GM19438 (cell line): ENCODE results near the gene PIP5K1A.
A peak's percentile ranks its signal among the peaks of the same experiment; 100 is the strongest.
"Not testable (repeated sequence)": the region's sequence is repeated elsewhere in the genome, so short reads cannot be mapped to it uniquely, and the experiment has no call there.

ENCODE experiments used
- ATAC-seq: cut with Tn5 transposase; IDR thresholded peaks from one replicate; pipeline ENCODE4 v1.9.1; 2021; ENCODE audit warnings: low read depth; ENCODE audit not compliant: unreplicated experiment

Gene PIP5K1A, protein sequence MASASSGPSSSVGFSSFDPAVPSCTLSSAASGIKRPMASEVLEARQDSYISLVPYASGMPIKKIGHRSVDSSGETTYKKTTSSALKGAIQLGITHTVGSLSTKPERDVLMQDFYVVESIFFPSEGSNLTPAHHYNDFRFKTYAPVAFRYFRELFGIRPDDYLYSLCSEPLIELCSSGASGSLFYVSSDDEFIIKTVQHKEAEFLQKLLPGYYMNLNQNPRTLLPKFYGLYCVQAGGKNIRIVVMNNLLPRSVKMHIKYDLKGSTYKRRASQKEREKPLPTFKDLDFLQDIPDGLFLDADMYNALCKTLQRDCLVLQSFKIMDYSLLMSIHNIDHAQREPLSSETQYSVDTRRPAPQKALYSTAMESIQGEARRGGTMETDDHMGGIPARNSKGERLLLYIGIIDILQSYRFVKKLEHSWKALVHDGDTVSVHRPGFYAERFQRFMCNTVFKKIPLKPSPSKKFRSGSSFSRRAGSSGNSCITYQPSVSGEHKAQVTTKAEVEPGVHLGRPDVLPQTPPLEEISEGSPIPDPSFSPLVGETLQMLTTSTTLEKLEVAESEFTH

DNA sequence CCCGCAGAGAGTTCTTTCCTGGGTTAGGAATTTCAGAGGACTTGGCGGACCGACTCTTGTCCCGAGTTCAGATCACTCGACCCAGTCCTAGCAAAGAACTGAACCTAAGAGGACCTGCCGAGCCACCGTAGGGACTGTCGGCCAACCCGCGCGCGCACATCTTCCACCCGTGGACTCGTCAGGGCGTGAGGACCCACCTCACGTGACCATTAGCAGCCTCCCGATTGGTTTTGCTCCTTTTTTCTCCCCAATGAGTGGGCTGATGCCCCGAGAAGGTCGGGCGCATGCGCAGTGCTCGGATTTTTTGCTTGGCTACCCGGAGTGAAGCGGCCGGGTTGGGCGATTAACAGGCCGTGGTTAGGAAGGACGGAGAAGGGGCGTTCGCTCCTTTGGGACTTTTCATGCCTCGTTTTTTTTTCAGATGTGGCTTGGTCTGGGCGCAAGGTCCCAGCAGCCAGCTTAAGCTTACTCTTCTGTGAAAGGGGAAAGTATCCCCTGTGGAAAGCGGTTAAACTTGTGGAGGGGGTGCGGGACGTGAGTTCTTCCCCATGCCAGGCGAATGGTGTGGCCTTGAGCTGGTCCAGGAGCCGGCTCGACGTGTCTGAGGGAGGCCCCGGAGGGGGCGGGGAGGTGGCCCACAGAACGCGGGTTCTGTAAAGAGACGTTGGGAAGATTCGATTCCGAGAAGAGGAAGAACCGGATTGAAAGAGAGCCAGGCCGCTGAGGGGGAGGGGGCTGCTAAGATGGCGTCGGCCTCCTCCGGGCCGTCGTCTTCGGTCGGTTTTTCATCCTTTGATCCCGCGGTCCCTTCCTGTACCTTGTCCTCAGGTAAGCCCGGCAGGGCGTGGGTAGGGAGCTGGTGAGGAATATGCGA, at the start of gene PIP5K1A:
TSS of gene PIP5K1A (plus strand) at position 299 of the 874 bp plus-strand sequence. CDS start at position 744, 445 bp downstream.
- peak; percentile 79 for ATAC-seq

- peak; percentile 62 for ATAC-seq
These were observed 41.9 kb upstream of the PIP5K1A start, which contains the start of gene TNFAIP8L2 for GRCh38 chr1:151156515-151156819. Gene TNFAIP8L2 (plus strand): TSS chr1:151156649. CDS start chr1:151158698, 2,049 bp downstream.

GRCh38 chr1:151157067-151157531, 41.3 kb upstream of the PIP5K1A start:
- ATAC-seq = peak; percentile 51

- no peak for ATAC-seq
These were observed 40.0 kb upstream of the PIP5K1A start for GRCh38 chr1:151158326-151158725.

GRCh38 chr1:151158751-151159251, 39.6 kb upstream of the PIP5K1A start:
- no peak for ATAC-seq

DNA sequence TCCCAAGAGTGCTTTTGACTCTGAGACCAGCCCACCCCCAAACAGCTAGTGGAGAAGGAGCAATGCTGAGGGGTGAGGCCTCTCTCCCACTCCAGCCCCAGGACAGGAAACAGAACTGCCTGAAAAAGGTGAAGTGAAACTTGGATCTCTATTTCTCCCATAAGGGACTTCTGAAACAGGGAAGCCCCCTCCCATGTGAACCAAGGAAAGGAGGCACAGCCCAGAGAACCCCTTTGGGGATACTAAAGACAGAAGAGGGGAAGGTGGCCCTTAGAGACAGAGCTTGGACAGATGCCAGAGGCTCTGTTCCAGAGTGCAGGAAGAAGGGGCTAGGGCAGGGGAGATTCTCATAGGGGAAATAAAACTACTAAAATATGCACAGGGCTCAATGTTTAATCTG, 39.0 kb upstream of the PIP5K1A start:
- no peak for ATAC-seq

- ATAC-seq = no peak
These were observed 33.5 kb upstream of the PIP5K1A start for GRCh38 chr1:151164732-151165280.

DNA sequence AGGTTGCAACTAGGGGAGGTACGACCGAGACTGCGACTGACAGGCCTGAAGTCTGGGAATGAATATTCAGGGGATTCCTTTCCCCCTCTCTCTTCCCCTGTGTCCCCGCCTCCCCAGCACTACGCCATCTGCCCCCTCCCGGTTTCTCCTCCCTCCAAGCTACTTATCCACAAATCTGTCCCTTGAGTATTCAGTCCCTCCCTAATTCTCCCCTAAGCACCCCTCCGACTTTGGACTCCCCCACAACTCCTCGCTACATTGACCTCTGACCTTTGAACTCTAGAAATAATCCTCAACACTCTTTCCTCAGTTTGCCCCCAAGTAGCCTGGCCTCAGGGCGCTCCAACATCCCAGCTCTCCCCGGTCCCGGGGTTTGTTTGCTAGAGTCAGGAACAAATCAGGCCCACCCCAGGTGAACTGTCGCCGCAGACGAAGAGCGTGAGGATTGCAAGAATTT, 33.0 kb upstream of the PIP5K1A start:
- ATAC-seq = peak; percentile 16

DNA sequence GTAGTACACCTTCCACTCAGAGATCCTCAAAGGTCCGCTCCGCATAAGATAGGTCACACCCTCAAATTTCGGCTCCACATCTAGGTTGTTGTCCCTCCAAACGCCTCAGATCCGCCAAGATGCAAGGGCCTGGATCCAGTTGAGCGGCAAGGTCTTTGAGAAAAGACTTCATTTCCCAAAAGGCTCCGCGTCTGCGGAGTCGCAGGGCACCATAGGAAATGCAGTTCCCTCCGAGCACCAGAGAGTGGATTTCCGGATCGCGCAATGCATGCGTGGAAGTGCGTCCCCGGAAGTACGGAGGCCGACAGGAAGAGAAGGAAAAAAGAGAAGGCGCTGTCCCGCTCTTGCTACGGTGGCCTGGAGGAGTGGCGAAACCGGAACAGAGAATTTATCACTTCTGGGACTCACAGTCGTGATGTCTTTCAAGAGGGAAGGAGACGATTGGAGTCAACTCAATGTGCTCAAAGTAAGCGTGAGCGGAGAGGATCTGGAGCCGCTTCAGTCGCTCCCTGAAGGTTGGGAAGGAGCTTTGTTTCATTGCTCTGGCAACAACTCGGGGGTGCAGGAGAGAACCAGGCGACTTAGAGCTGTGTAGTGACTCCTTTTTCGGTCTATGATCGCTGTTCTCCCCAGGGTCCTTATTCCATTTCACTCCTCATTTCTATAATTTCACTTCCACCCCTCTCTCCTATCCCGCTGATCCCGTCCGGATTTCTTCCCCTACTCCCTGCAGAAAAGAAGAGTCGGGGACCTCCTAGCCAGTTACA, 32.4 kb upstream of the PIP5K1A start, which contains the start of the genes LYSMD1 and SCNM1:
TSS of gene LYSMD1 (minus strand) at position 165 of the 767 bp plus-strand sequence. CDS start 644 bp downstream, outside the sequence.
TSS of gene SCNM1 (plus strand) at position 407 of the 767 bp plus-strand sequence. CDS start at position 416, 9 bp downstream.
- peak; percentile 91 for ATAC-seq

GRCh38 chr1:151166505-151166956, 31.8 kb upstream of the PIP5K1A start:
- ATAC-seq = no peak

- ATAC-seq = no peak
These were observed 31.2 kb upstream of the PIP5K1A start for GRCh38 chr1:151167116-151167515.

GRCh38 chr1:151171190-151171589, 27.2 kb upstream of the PIP5K1A start:
- no peak for ATAC-seq

- ATAC-seq = no peak
These were observed 23.2 kb upstream of the PIP5K1A start for GRCh38 chr1:151175041-151175741.

DNA sequence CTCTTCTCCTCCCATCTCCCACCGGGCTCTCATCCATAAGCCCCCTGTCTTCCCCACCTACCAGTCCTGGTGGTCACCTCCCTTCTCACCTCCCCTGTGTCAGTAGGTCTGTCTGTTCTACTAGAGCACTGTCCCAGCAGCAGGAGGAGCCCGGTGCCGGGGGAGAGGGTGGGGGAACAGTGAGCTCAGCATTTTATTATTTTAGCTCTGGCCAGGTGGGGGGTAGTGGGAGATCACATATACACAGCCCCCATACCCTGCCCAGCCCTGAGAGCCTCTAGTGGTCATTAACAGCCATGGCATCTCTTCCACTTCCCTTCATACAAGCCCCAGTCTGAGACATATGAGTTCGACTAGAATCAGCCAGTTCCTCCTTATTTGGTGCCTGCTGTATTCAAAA, 22.5 kb upstream of the PIP5K1A start, which contains the start of gene TMOD4:
TSS of gene TMOD4 (minus strand) at position 119 of the 400 bp plus-strand sequence. CDS start 1,106 bp downstream, outside the sequence.
- ATAC-seq = no peak

- no peak for ATAC-seq
These were observed 21.8 kb upstream of the PIP5K1A start for GRCh38 chr1:151176514-151177045.

- ATAC-seq = no peak
These were observed 14.1 kb upstream of the PIP5K1A start for GRCh38 chr1:151184211-151184610.

DNA sequence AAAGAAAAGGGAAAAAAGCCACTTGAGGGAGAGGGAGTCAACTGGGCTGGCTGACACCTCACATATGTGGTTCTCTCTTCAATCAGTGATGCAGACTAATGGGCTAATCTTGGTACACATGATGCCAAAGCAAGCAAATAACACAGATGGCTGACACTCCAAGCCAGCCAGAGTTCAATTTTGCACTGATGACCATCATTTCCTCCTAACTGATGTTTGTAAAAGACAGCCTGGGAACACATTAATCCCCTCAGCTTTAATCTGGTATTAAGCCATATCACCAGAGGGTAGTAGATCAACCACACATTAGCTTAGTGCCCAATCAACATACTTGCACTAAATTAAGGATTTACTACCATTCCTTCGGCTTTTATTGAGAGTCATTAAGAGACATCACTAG, 11.1 kb upstream of the PIP5K1A start:
- ATAC-seq = no peak

GRCh38 chr1:151188667-151189066, 9.7 kb upstream of the PIP5K1A start:
- not testable (repeated sequence) for ATAC-seq
